HK-2 (cell line): ENCODE measurements around the gene BBS12.
A peak's percentile ranks its signal among the peaks of the same experiment; 100 is the strongest.

Experiments
- DNase-seq: peaks from one replicate; pipeline ENCODE4 v3.0.0-alpha.2; 2018; ENCODE audit not compliant: unreplicated experiment

Gene BBS12

GRCh38 chr4:122732329-122733026, at the start of gene BBS12:
TSS of gene BBS12 (plus strand) at chr4:122732704. CDS start at chr4:122741893, 9,189 bp downstream.
- DNase-seq, result peak; percentile 99

GRCh38 chr4:122686691-122687090, 45.8 kb upstream of the BBS12 start:
- DNase-seq, result no peak

- no peak for DNase-seq
Measured at GRCh38 chr4:122687531-122688061, 44.9 kb upstream of the BBS12 start.

- no peak for DNase-seq
Measured at GRCh38 chr4:122688529-122689140, 43.9 kb upstream of the BBS12 start.

- no peak for DNase-seq
Measured at GRCh38 chr4:122689972-122690371, 42.5 kb upstream of the BBS12 start.

- DNase-seq, result no peak
Measured at GRCh38 chr4:122691988-122692387, 40.5 kb upstream of the BBS12 start.

GRCh38 chr4:122692641-122693520, 39.6 kb upstream of the BBS12 start:
- no peak for DNase-seq

GRCh38 chr4:122695226-122695625, 37.3 kb upstream of the BBS12 start:
- DNase-seq, result no peak

- peak; percentile 68 for DNase-seq
Measured at GRCh38 chr4:122700178-122700725, 32.3 kb upstream of the BBS12 start.

GRCh38 chr4:122701061-122701460, 31.4 kb upstream of the BBS12 start:
- DNase-seq, result no peak

- no peak for DNase-seq
Measured at GRCh38 chr4:122701965-122702364, 30.5 kb upstream of the BBS12 start.

- DNase-seq, result no peak
Measured at GRCh38 chr4:122702939-122703338, 29.6 kb upstream of the BBS12 start.

GRCh38 chr4:122703868-122704267, 28.6 kb upstream of the BBS12 start:
- peak; percentile 12 for DNase-seq

- no peak for DNase-seq
Measured at GRCh38 chr4:122705009-122705408, 27.5 kb upstream of the BBS12 start.

GRCh38 chr4:122705547-122706117, 26.9 kb upstream of the BBS12 start:
- DNase-seq, result no peak

- no peak for DNase-seq
Measured at GRCh38 chr4:122706511-122706910, 26.0 kb upstream of the BBS12 start.

- DNase-seq, result no peak
Measured at GRCh38 chr4:122707497-122707896, 25.0 kb upstream of the BBS12 start.

GRCh38 chr4:122709236-122709635, 23.3 kb upstream of the BBS12 start:
- no peak for DNase-seq

- no peak for DNase-seq
Measured at GRCh38 chr4:122710434-122711308, 21.8 kb upstream of the BBS12 start.

GRCh38 chr4:122711919-122712318, 20.6 kb upstream of the BBS12 start:
- DNase-seq, result no peak

- no peak for DNase-seq
Measured at GRCh38 chr4:122712782-122713181, 19.7 kb upstream of the BBS12 start.
